Adrenal gland (tissue), 5 donors: Measurements from ENCODE around the gene GATD1.

Experiments
- POLR2A ChIP-seq, 2 donors: fragments of 450-650 bp; IDR thresholded peaks; one replicate each; pipeline ENCODE4 v1.6.1; 2017; ENCODE audit warnings: antibody characterized with exemption in 2 of 2, mild to moderate bottlenecking in 2 of 2, moderate library complexity in 1 of 2
- TF ChIP-seq, protein P1 (sequence below), 6 experiments: fragments of 450-650 bp in 4 of 6; fragments of 200-600 bp in 2 of 6; sonication (generic) in 1 of 6; IDR thresholded peaks; 1 replicate in 5 of 6; 2 replicates in 1 of 6; pipeline versions ENCODE4 v1.5.1 to v1.8.0; 2016 to 2021; ENCODE audit warnings: antibody characterized with exemption in 6 of 6, mild to moderate bottlenecking in 2 of 6, moderate library complexity in 1 of 6
- donor health status: DM: no; HTN: no; CAD: no.

DNA sequence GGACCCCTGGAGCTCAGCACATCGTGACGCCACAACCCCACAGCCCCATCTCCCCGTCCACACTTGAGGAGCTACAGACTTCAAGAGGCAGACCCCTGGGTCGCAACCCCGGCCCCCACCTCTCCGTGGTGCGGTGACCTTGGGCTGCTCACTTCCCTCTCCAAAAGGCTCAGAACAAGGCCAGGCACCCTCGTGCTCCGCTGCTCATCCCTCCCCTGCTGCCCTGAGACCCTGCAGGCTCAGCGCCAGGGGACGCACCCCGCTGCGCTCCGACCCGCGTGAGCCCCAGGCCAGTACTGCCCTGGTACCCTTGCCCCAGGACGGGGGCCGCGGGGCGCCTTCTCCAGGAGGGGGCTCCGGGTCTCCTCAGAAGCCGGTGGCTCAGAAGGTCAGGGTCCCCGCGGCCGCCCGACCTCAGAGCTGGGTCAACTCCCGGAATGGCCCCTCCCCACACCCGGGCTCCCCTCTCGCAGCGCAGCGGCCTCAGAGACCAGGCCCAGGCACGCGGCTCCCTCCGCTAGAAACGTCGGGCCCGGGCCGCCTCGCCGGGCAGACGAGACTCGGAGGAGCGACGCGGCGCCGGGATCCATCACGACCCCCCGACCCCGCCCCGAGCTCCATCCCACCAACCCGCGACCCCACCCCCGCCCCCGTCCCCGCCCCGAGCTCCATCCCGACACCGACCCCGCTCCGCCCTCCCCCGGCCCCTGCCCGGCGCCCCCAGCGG, 563 bp downstream of the GATD1 start:
- TF ChIP-seq, protein P1, sequence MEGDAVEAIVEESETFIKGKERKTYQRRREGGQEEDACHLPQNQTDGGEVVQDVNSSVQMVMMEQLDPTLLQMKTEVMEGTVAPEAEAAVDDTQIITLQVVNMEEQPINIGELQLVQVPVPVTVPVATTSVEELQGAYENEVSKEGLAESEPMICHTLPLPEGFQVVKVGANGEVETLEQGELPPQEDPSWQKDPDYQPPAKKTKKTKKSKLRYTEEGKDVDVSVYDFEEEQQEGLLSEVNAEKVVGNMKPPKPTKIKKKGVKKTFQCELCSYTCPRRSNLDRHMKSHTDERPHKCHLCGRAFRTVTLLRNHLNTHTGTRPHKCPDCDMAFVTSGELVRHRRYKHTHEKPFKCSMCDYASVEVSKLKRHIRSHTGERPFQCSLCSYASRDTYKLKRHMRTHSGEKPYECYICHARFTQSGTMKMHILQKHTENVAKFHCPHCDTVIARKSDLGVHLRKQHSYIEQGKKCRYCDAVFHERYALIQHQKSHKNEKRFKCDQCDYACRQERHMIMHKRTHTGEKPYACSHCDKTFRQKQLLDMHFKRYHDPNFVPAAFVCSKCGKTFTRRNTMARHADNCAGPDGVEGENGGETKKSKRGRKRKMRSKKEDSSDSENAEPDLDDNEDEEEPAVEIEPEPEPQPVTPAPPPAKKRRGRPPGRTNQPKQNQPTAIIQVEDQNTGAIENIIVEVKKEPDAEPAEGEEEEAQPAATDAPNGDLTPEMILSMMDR (IDR thresholded peaks at IDR 0.05), result no peak
- TF ChIP-seq POLR2A (IDR thresholded peaks at IDR 0.05), result no peak
